Right lobe of liver (tissue), 6 donors: ENCODE data around the gene CYTH1. TPM values are rescaled to one million over a fixed set of nuclear protein-coding genes. Genes with fewer than 3 reads are reported as not detected.

Experiments used
- ATAC-seq, 4 donors: fragments of 200-7000 bp; cut with Tn5 transposase; one replicate each; pipeline ENCODE4 v1.9.1; 2020; ENCODE audit warnings: mild to moderate bottlenecking in 4 of 4, moderate library complexity in 4 of 4
- DNase-seq, 3 donors: peaks; one replicate each; pipeline ENCODE4 v3.0.0-alpha.2; 2020
- H3K27ac ChIP-seq, 3 donors: fragments of 200-600 bp; one replicate each; pipeline ENCODE4 v1.8.0; 2022
- H3K27me3 ChIP-seq, 2 donors: fragments of 200-600 bp; one replicate each; pipeline ENCODE4 v1.8.0; 2022
- H3K36me3 ChIP-seq, 4 donors: fragments of 200-600 bp; sonication (generic) in 1 of 4; one replicate each; pipeline versions ENCODE4 v1.5.1 to v1.8.0; 2017 to 2022; ENCODE audit warnings: control low read depth in 1 of 4
- H3K4me1 ChIP-seq, 4 donors: fragments of 200-600 bp; sonication (generic) in 1 of 4; one replicate each; pipeline versions ENCODE4 v1.5.1 to v1.8.0; 2017 to 2022; ENCODE audit warnings: control low read depth in 1 of 4
- H3K4me3 ChIP-seq, 3 donors: fragments of 200-600 bp; one replicate each; pipeline ENCODE4 v1.8.0; 2022
- H3K9me3 ChIP-seq, 4 donors: fragments of 200-600 bp; sonication (generic) in 1 of 4; one replicate each; pipeline versions ENCODE4 v1.5.1 to v1.8.0; 2017 to 2022; ENCODE audit warnings: control low read depth in 1 of 4
- CTCF ChIP-seq, 4 donors: fragments of 200-600 bp in 3 of 4; fragments of 450-650 bp in 1 of 4; IDR thresholded peaks; one replicate each; pipeline versions ENCODE4 v1.5.1 to v1.8.0; 2016 to 2022; ENCODE audit warnings: antibody characterized with exemption in 4 of 4, mild to moderate bottlenecking in 2 of 4
- POLR2A ChIP-seq: fragments of 450-650 bp; IDR thresholded peaks from one replicate; pipeline ENCODE4 v1.6.1; 2017; ENCODE audit warnings: antibody characterized with exemption, mild to moderate bottlenecking
- WGBS: methylation state at CpG from one replicate; pipeline ENCODE4 v1.1.6; 2018; ENCODE audit warnings: low coverage, low lambda C conversion rate; ENCODE audit not compliant: insufficient coverage; ENCODE audit errors: missing lambda C conversion rate; 5-methylcytosine and 5-hydroxymethylcytosine counted together
- intact Hi-C, 2 donors: fragments of 100-400 bp; cut with DNase I; formaldehyde crosslinking; loops; one replicate each; pipeline versions ENCODE4 v1.11.2 to v1.14.1; 2022
- total RNA-seq, 6 experiments: library from RNA; depleted of rRNA in 2 of 6; stranded (reverse); fragments of >200 nt in 2 of 6; fragmentation: NEBNext Ultra II Directional in 3 of 6; extraction: Animal tissue kit (Norgen Biotek cat#: 25700) in 3 of 6; gene quantifications; one replicate each; pipeline versions ENCODE4 v1.1.0 to v1.2.4, GENCODE V29; 2016 to 2023
- donor health status: DM: no; HTN: yes; CAD: no.
- donor health status: DM: no; HTN: no; CAD: no.
- donor health status: DM: no; HTN: no; CAD: no.
- donor health status: DM: no; HTN: yes; CAD: no.
- donor health status: DM: no; HTN: yes; CAD: no.

The CYTH1 gene
- total RNA-seq, 6 experiments from 2014 or later = 14.8 to 46.2 (median 28.8) TPM

- ATAC-seq (peak; percentile 57 to 75 (median 66)), DNase-seq (peak; percentile 74 to 86 (median 77))
- Histone ChIP-seq H3K27me3 (no peaks in the 10 kb centered on the region), H3K4me1 (peaks cover 0 to 80% (median 39%) of the 10 kb centered on the region in 4 donors), H3K36me3 (no peaks in the 10 kb centered on the region), H3K9me3 (no peaks in the 10 kb centered on the region), H3K27ac (peak overlapping the region; percentile 81 to 91 (median 83)), H3K4me3 (no peak overlapping the region)
- intact Hi-C loops = no loop called here
- 28% methylated on average over 6 of the region's 8 CpGs for WGBS
- TF ChIP-seq POLR2A = peak; percentile 27
- TF ChIP-seq CTCF (IDR thresholded peaks at IDR 0.05) = no peak
Measured at GRCh38 chr17:78748730-78749317, 33.2 kb downstream of the CYTH1 start.

GRCh38 chr17:78748048-78748729 is 33.9 kb downstream of the CYTH1 start:
- DNase-seq (peak in 1 of 3 donors; percentile 72), ATAC-seq (peak; percentile 63 to 77 (median 70))
- Histone ChIP-seq H3K9me3 (no peaks in the 10 kb centered on the region), H3K4me1 (peaks cover 0 to 80% (median 39%) of the 10 kb centered on the region in 4 donors), H3K36me3 (no peaks in the 10 kb centered on the region), H3K4me3 (peak overlapping the region; percentile 11 to 32 (median 31)), H3K27me3 (no peaks in the 10 kb centered on the region), H3K27ac (peak overlapping the region; percentile 81 to 91 (median 83))
- TF ChIP-seq CTCF (IDR thresholded peaks at IDR 0.05) = no peak
- TF ChIP-seq POLR2A = no peak
- WGBS = 5% methylated on average over 6 of the region's 6 CpGs
- intact Hi-C loops = no loop called here

GRCh38 chr17:78747488-78747887 is 34.6 kb downstream of the CYTH1 start:
- no peaks in the 10 kb centered on the region for H3K27me3 ChIP-seq
- DNase-seq (no peak), ATAC-seq (peak in 1 of 4 donors; percentile 0)
- no peaks in the 10 kb centered on the region for H3K9me3 ChIP-seq
- peaks cover 0 to 83% (median 42%) of the 10 kb centered on the region in 4 donors for H3K4me1 ChIP-seq
- peak overlapping the region; percentile 11 to 32 (median 31) for H3K4me3 ChIP-seq
- TF ChIP-seq CTCF (IDR thresholded peaks at IDR 0.05) = no peak
- intact Hi-C loops = no loop called here
- H3K27ac ChIP-seq = peak overlapping the region; percentile 81 to 91 (median 83)
- 16% methylated on average over 2 of the region's 2 CpGs for WGBS
- H3K36me3 ChIP-seq = no peaks in the 10 kb centered on the region

GRCh38 chr17:78746949-78747269 is 35.2 kb downstream of the CYTH1 start:
- ATAC-seq = peak; percentile 2 to 50 (median 42)

More at GRCh38 chr17:78746949-78747269, 35.2 kb downstream of the CYTH1 start:
- 27% methylated on average over 1 of the region's 2 CpGs for whole genome bisulfite sequencing
- intact Hi-C loops = no loop called here
- H3K4me3 ChIP-seq = peak overlapping the region in 2 of 3 donors; percentile 31 to 32
- no peaks in the 10 kb centered on the region for H3K27me3 ChIP-seq
- no peaks in the 10 kb centered on the region for H3K9me3 ChIP-seq
- TF ChIP-seq CTCF (IDR thresholded peaks at IDR 0.05) = no peak
- TF ChIP-seq POLR2A = no peak
- peaks cover 0 to 84% (median 44%) of the 10 kb centered on the region in 4 donors for H3K4me1 ChIP-seq
- H3K36me3 ChIP-seq = no peaks in the 10 kb centered on the region
- H3K27ac ChIP-seq = peak overlapping the region; percentile 81 to 91 (median 83)
- DNase-seq = no peak
